Measurements from ENCODE around the gene XXYLT1.

GRCh38 chr3:195105841-195106417 lies 165.0 kb downstream of the XXYLT1 start:
- no peak for TF ChIP-seq POLR2AphosphoS5 (IDR thresholded peaks at IDR 0.05; ENCODE audit: low read depth, low read length)
- no peak for TF ChIP-seq POLR2A (IDR thresholded peaks at IDR 0.05; ENCODE audit: low read depth, low read length)
